HG03103 (cell line): ENCODE data around the gene SHC2.
"Not testable (repeated sequence)": the region's sequence is repeated elsewhere in the genome, so short reads cannot be mapped to it uniquely, and the experiment has no call there.

Experiments used
- ATAC-seq: cut with Tn5 transposase; IDR thresholded peaks from one replicate; pipeline ENCODE4 v1.9.1; 2021; ENCODE audit warnings: low read depth; ENCODE audit not compliant: unreplicated experiment

The SHC2 gene

DNA sequence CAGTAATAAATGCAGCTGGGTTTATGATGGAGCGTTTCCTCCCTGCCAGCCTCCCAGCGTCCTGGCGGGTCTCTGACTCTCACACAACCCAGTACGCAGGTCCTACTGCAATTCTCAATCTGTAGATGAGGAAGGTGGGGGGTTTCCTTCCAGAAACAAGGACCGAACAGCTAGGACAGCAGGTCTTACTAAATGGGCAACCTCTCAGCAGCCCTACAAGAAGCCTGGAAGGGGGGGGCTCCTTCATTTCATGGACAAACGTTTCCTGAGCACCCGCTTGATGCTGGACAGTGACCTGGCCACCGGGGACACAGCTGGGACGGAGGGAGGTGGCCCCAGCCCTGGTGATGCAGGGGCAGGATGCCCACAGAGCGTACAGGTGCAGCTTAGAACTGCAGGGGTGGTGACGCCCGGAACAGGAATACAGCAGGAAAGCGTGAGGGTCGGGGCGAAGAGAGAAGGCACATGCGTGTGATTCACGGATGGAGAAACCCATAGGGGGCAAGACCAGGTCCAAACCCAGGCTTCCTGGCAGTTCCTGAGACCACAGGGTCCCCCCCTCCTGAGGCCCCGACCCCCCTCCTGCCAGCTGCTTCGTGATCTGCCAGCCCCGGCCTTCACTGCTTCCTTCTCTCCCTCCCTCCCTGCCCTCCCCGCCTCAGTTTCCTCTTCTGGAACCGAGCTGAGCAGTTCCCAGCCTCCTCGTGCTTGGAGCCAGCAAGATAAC lies 51.2 kb downstream of the SHC2 start:
- no peak for ATAC-seq

DNA sequence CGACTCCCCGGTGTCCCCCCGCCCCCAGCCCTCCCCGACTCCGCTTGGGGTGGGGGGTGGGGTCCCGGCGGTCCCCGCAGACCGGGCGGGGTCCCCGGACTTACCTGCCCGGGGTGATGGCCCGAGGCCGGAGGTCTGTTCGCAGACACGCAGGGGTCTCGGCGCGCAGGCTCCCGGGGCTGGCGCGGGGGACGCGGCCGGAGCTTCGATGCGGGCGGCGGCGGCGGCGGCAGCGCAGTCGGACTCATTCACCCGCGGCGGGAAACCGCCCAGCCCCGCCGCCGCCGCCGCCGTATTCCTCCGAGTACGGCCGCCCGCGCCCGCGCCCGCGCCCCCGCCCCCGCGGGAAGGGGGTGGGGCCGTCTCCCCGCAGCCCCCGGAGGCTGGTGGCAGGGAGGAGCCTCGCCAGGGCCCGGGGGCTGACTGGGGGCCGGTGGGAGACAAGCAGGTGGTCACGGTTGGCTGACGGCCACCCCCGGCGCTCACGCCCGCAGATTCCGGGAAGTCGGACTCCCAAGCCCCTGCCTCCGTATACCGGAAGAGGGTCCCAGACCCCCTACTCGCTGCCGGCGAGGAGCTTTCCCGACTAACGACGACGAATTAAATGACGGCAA lies 51.8 kb downstream of the SHC2 start, which contains the start of gene C2CD4C:
Gene C2CD4C (minus strand): TSS at position 246 of the 614 bp plus-strand sequence. CDS start 786 bp downstream, outside the sequence.
- ATAC-seq = no peak

DNA sequence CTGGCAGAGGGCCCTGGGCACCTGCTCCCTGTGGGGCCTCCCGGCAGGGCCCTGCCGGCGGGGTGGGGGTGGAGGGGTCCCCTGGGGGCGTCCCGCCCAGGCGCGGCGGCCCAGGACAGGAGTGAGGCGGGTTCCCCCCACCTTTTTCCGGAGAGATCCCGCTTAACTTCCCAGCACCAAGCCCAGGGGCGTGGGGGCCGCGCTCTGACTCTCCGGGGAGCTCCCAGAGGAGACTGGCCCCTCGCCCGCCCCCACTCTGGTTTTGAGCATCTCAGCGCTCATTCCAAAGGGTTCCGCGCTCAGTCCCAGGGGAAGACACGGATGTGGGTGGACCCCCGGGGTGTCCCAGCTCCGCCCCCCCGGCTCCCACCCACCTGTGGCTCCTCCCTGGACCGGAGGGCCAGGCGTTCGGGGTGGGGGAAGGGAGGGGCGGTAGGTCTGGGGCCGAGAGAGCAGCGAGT lies 52.4 kb downstream of the SHC2 start:
- ATAC-seq = no peak

DNA sequence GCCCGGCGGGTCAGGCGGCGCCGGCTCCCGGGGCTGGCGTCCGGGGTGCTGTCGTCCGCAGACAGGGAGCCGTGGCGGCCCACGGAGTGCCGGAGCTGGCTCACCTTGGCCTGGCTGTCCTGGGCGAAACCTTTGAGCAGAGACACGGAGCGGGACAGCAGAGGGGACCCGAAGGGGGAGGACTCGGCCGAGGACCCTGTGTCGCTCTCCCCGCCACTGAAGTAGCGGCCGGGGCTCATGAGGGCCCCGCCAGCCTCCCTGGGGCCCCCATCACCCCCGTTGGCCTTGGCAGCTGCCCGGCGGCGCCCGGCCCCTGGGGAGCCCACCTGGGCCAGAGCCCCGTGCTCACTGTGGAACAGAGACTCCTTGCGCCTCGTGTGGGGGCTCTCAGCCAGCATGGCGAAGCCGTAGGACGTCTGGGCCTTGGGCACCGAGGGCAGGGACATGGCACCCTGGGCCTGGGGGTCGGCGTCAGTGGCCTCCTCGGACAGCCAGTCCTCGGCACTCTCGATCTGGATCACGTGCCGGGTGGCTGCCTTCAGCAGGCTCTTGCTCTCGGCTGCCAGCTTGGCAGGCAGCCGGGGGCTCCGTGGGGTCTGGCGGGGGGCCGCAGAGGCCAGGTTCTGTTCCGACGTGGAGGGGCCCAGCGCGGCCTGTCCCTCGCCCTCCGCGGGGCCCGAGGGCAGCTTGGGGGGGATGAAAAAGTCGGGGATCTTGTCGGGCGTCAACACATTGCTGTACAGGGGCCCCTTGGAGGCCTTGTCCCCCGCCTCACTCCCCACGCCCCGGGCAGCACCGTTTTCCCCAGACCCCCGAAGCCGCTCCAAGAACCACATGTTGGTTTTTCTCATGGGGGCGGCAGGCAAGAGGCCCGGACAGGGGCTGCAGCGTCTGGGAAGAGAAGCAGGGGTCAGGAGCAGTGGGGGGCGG lies 53.1 kb downstream of the SHC2 start:
- no peak for ATAC-seq

DNA sequence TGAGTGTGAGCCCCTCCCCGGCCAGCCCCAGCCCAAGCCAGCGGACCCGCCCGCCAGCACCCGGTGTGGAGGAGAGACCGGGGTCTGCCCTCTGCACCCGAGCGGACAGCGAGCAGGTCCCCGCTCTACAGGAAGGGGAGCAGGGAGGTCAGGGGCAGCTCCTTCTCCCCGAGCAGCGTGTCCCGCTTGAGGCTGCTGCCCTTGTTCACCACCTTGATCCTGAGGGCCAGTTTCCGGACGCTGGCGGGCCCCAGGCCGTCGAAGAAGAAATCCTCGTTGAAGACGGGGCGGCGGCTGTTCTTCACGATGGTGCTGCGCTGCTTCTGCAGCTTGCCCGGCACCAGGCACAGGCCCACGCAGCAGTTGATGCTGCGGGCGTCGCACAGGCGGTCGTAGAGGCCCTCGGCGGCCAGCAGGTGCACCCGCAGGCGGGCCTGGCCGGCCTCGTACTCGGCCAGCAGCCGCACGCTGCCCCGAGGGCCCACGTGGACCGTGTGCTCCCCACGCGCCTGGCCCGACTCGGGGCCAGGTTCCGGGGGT lies 53.8 kb downstream of the SHC2 start:
- ATAC-seq = no peak

DNA sequence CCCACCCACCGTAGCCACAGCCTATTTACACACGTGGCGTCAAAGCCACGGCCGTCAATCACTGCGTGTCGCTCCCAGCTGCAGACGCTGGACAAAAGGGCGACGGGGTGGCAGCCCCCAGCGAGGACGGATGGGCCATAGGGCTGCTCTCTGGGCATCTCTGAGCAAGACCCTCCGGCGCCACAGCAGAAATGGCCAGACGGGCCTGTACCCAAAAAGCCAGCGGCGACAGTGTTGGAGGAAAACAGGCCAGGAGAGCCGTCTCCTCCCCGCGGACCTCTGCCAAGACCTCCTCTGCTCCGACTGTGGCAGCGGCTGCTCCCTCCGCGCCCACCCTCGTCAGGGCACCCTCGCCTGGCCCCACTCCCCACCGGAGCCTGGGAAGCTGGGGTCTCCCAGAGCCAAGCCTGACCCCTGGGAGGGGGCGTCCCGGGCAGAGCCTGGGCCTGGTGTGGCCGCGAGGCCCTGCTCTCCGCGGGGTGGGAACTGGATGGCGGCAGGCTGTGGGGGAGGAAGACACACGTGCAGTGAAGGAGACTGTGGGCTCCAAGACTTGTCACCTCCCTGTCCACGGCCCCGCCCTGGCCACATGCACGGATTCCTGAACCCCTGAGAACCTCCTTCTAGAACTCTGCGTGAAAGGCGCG lies 54.6 kb downstream of the SHC2 start:
- no peak for ATAC-seq

DNA sequence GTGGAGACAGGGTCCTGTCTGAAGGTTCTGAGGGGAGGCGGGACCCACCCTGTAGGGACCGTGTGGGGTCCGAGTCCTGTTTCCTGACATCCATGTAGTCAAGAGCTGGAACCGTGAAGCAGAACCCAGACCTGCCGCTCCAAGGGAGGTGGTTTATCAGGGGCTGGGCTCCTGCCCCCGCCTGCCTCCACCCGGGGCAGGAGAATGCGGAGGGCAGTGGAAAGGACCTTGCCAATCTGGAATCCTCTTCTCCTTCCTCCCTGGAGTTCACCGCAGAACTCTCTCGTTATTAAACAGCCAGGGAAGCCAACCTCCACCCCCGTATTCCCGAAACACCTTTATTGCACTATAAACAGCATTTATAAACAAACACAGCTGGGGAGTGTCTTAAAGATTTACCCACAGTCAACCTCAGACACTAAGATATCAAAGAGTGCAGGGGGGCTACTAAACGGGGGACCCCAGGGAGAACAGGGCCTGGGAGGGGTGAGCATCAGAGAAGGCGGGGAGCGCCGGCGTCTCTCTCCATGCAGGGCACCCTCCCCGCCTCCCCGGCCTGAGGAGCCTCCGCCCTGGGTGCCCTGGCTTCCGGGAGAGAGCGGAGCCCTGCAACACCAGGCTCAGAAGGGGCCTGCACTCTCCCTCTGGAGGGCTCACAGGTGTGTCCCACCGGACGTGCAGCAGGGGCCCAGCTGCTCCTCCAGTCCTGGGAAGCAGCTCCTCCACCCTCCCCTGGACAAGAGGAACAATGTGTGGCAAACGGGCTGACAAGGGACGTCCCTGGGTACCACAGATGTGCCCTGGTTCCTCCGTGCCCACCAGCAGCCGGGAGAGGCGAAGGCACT lies 55.5 kb downstream of the SHC2 start:
- ATAC-seq = no peak

DNA sequence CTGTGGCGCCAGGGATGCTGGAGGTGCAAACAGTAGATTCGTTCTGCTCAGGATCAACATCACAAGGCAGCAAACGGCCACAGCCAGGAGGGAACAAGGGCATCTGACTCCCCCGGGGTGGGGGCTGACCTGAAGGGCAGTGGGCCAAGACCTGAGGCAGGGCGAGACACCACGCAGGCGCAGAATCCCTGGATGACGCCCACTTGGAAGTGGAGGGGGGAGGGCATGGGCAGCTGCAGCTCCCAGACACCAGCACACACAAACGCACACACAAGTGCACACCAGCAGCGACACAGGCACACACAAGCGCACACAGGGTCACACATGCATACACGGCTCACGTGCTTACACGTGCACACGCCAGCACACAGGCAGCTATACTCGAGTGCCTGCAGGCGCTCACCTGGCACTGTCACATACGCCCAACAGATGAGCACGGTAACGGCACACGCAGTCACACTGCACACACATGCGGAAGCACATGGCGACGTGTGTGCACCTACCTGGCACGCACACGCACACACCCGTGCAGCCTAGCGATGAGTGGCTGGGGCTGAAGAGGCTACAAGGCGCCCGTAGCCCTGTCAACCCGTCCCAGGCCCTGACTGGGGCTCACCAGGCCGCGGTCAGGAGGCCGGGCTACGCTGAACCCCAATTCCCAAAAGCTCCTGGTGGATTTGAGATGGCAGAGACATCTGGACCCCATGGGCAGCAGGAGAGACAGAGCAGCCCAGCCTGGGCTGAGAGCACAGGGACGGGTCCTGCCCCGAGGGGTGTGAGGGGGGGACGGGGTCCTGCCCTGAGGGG lies 57.4 kb downstream of the SHC2 start:
- no peak for ATAC-seq

DNA sequence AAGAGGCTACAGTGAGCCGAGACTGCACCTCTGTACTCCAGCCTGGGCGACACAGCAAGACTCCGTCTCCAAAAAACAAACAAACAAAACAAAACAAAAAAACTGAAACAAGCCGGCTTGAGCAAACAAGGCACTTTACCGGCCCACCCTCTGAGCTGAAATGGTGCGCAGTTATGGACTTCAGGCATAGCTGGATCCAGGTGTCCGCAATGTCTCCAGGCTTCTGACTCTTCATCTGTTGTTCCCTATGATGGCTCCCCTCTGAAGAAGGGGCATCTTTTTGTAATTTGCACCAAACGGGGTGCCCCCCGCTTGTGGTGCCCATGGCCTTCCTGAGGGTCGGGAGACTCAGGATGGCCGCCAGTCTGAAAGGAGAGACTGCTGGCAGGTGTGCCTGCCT lies 58.0 kb downstream of the SHC2 start:
- no peak for ATAC-seq

DNA sequence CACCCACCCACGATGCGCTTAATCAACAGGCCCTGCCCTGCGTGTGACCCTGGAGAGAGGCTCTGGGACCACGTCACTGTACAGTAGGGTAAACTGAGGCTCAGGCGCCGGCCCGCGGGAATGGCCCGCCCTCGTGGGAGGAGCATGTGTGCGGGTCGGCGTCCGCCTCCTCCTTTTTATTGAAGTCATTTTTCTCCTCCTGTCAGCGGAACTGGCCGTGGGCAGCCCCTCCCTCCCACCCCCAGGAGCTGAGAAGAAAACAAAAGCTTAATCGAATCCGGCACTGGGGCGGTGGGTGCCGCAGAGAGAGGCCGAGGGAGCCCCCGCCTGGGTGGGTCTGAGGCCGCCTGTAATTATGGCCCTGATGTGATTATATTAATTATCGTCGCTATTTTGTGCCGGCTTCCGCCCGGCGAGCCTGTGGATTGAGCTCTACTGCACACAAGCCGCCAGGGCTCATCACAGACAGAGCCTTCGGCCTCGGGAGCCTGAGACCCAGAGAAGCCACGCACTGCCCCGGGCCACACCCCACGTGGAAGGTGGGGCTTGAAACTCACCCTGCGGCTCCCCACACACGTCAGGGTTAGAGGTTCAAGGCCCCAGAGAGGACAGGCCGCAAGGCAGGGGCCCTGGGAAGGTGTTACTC lies 58.8 kb downstream of the SHC2 start:
- ATAC-seq = no peak

DNA sequence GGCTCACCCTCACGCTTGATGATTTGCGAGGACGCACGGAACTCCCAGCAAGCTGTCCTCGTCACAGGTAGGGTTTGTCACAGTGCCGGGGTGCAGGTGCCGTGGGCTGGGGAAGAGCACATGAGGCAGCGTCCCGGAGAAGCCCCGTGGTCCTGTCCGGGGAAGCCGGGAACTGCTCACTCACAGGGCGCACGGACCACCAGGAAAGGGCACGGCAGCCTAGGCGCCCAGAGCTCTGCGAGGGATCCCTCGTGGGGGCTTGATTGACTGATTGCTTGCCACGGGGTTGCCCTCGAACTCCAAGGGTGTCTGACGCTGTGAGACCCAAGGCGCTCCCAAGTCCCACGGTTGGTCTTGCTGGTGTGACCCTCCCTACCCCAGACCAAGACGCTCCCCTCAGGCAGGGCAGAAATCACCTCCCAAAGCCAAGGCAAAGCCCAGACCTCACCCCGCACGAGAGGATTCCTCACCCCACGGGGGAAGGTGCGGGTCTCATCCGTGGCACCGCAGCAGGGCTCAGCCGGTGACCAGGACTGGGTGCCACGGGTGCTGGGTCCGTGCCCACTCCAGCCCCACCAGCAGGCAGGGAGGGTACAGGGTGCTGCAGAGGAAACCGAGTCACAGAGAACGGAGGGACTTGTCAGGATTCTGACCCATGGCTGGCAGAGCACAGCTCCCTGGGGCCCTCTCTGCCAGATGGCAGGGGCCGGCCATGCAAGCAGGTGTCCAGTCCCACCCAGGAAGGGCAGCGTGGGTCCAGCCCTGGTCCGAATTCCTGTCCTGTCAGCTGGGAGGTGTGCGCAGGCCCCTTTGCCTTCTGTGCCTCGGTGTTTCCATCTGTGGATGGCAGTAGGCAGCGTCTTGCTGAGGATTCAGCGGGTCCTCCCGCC lies 59.6 kb downstream of the SHC2 start:
- no peak for ATAC-seq

DNA sequence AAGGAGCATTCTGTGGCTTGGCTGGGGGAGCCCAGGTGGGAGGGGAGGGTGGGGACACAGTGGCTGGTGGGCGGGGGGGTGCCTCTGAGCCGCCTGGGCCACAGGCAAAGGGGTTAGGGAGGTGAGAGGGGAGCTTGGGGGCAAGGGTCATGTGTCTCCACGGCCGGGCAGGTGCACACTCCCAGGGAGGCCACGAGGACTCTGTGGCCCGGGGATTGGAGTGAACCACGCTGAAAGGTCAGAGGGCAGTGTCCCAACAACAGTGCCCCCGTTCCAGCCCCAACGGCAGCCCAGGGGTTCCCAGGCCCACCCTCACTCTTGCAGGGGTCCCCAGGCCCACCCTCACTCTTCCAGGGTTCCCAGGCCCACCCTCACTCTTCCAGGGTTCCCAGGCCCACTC lies 61.5 kb downstream of the SHC2 start:
- no peak for ATAC-seq

DNA sequence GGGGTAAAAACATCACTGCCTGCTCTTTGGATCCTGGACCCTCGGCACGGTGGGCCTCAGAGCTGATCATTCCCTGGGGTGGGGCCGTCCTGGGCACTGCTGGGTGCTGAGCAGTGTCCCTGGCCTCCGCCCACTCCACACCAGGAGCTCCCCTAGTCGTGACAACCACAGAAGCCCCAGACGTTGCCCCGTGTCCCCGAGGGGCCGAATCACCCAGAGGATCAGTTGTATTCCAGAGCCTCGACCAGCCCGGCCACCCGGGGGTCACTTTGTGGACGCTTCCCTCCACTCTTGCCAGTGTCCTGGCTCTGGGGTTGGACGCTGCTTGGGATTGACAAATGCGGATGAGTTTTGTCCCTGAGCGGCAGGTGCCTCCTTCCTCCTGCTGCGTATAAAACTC lies 62.1 kb downstream of the SHC2 start:
- ATAC-seq = no peak

DNA sequence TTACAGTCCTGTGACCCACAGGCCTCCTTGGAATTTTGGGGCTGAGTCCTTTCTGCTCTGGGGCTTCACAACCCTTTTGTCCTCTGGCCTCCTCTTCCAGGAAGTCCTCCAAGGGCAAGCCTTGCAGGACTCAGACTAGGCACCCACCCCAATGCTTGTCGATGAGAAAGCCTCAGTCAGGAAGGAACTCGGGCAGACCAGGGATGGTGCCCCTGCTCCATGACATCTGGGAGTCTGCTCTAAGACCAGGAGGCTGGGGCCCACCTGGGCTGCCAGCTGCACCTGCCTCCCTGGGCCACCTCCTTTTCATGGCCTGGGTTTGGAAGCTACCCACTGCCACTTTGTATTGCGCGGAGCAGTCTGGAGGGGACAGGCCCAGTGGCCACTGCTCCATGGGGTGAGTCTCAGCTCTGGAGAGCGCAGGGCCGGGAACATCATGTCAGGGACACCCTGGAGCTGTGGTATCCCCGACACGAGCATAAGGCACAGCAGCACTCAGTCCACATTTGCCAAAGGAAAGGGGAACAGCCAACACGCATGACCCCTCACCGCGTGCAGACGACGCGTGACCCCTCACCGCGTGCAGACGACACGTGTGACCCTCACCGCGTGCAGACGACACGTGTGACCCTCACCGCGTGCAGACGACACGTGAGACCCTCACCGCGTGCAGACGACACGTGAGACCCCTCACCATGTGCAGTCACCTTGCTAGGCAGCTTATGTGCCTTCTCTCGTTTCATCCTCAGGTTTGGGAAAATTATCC lies 62.7 kb downstream of the SHC2 start:
- ATAC-seq = no peak

DNA sequence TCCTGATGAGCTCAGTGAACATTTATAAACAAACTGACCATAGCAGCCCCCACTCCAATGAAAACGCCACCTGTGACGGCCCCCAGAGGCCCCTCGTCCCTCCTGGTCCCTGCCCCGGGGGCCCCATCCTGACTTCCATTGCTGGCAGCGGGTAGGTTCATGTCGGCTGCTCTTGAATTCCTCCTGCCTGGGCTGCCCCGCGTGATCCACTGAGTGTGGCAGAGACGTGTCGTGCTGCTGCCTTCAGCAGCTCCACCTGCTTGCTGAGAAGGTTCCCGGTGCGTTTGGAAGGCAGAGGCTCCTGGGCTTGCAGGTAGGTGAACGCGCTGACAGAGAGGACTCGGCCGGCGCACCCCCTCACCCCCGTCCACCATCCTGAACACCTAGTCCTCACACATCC lies 63.5 kb downstream of the SHC2 start:
- no peak for ATAC-seq

DNA sequence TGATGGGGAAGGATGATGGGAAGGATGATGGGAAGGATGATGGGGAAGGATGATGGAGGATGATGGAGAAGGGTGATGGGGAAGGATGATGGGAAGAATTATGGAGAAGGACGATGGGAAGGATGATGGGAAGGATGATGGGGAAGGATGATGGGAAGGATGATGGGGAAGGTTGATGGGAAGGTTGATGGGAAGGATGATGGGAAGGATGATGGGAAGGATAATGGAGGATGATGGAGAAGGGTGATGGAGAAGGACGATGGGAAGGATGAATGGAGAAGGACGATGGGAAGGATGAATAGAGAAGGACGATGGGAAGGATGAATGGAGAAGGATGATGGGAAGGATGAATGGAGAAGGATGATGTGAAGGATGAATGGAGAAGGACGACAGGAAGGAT lies 65.4 kb downstream of the SHC2 start:
- no peak for ATAC-seq

DNA sequence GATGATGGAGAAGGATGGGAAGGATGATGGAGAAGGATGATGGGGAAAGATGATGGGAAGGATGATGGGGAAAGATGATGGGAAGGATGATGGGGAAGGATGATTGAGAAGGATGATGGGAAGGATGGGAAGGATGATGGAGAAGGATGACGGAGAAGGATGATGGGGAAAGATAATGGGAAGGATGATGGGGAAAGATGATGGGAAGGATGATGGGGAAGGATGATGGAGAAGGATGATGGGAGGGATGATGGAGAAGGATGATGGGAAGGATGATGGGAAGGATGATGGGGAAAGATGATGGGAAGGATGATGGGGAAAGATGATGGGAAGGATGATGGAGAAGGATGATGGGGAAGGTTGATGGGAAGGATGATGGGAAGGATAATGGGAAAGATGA lies 66.0 kb downstream of the SHC2 start:
- ATAC-seq = not testable (repeated sequence)
